Pulmonary artery endothelial cell (primary cell): ENCODE results near the gene ZNF653. TPM values are rescaled to one million over a fixed set of nuclear protein-coding genes. Genes with fewer than 3 reads are reported as not detected.
A peak's percentile ranks its signal among the peaks of the same experiment; 100 is the strongest.
"Not testable (repeated sequence)": the region's sequence is repeated elsewhere in the genome, so short reads cannot be mapped to it uniquely, and the experiment has no call there.

Experiments used
- DNase-seq: peaks from one replicate; pipeline ENCODE4 v3.0.0-alpha.2; 2011; ENCODE audit warnings: low read depth, low spot score
- total RNA-seq: library from RNA; depleted of rRNA; stranded (reverse); fragments of >200 nt; gene quantifications from 2 replicates; pipeline ENCODE4 v1.2.3, GENCODE V29; 2014

The ZNF653 gene
- total RNA-seq, 1 donor from 2014 or later, result 5.5 TPM

- DNase-seq, result no peak
Measured at GRCh38 chr19:11456659-11457058, 49.0 kb downstream of the ZNF653 start.

DNA sequence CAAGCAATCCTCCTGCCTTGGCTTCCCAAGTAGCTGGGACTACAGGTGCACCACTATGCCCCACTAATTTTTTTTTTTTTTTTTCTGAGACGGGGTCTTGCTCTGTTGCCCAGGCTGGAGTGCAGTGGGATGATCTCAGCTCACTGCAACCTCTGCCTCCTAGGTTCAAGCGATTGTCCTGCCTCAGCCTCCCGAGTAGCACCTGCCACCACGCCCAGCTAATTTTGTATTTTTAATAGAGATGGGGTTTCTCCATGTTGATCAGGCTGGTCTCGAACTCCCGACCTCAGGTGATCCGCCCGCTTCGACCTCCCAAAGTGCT, 50.4 kb downstream of the ZNF653 start:
- not testable (repeated sequence) for DNase-seq

DNA sequence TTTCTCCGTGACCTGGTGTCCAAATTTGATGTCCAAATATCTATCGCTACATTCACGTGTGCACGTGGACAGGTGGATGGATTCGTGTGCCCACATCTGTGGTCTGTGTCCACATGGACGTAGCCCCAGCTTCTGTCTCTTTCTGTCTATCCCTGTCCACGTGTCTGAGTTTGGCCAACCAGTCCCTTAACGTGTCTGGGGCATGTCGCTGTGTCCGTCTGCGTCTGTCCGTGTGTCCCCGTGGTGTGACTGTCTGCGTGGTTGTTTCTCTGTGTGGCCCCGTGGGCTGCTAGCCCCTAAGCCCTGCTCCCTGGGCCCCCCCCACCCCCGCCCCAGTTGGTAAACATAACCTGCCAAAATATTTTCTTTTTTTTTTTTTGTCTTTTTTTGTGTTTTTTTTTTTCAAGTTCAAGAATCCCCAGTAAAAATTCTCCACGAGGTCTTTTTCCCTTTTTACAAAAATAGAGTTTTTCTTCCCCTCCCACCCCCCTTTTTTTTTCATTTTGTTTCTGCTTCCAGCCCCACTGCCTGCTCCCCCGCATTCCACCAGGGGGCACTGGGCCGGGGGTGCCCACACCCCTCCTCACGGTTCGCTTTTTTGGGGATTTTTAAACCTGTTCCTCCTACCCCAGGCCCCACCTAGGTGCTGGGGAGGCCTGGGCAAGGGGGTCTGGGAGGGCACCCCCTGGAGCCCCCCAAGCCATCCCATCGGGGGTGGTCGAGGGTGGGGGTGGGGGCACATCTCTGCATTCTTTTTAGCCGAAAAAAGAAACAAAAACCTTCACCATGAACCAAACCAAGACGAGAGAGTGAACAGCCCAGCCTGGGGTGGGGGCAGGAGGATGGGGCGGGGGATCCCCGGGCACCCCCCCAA, 51.9 kb downstream of the ZNF653 start:
- DNase-seq, result no peak

DNA sequence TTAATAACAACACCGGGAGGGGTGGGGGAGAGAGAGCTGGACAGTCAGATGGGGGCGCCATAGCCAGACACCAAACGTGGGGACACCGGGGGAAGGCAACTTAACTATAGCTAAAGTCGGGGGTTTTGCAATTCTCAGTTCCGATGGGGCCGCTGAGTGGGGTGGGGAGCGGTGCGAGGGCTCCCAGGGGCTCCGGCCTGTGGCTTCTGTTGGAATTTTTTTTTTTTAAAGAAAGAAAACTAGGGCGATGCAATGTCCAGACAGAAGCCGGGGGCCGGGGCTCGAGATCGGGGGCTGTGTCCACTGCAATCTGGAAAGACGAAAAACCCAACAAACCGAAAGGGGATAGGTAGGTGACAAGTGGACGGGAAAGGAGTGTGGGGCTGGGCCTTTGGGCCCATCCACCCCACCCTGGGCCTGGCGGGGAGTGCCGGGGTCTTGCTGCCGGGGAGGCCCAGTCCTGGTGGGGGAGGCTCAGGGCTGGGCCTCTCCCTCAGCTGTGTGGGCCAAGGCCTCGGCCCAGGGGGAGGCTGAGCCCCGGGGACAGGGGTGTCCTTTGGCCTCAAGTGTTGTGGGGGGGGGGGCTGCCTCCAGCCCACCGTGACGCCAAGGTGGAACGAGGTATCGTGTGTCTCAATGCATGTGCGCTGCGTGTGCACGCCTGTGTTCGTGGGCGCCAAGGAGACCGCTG, 52.9 kb downstream of the ZNF653 start:
- DNase-seq, result no peak

- DNase-seq, result no peak
Measured at GRCh38 chr19:11451871-11452619, 53.6 kb downstream of the ZNF653 start.

- no peak for DNase-seq
Measured at GRCh38 chr19:11451327-11451870, 54.2 kb downstream of the ZNF653 start.

DNA sequence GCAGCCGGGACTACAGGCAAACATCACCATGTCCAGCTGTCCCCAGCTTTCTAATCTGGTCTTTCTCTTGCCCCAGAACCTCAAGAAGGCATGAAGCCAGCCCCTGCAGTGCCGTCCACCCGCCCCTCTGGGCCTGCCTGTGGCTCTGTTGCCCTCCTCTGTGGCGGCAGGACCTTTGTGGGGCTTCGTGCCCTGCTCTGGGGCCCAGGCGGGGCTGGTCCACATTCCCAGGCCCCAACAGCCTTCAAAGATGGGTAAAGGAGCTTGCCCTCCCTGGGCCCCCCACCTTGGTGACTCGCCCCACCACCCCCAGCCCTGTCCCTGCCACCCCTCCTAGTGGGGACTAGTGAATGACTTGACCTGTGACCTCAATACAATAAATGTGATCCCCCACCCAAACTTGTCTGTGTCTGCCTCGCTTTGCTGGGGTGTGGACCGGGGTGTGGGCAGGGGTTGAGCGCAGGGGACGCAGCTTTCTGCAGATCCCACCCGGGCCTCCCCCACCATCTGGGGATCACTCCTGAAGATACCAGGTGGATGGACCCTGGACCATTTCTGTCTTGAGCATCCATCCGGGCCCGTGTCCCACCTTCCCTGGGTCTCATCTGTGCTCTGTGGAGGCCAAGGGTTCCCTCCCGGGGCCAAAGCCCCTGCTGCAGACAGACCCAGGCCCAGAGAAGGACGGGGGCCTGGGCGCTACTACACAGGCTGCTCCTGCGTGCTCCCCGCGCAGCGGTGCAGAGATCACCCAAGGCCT, 54.9 kb downstream of the ZNF653 start:
- DNase-seq, result no peak

GRCh38 chr19:11448923-11449554, 56.6 kb downstream of the ZNF653 start:
- DNase-seq, result no peak

- no peak for DNase-seq
Measured at GRCh38 chr19:11448410-11448809, 57.2 kb downstream of the ZNF653 start.

- no peak for DNase-seq
Measured at GRCh38 chr19:11447347-11448262, 58.0 kb downstream of the ZNF653 start.

GRCh38 chr19:11446652-11447301, 58.9 kb downstream of the ZNF653 start:
- DNase-seq, result no peak

GRCh38 chr19:11446271-11446651, 59.4 kb downstream of the ZNF653 start:
- DNase-seq, result no peak

DNA sequence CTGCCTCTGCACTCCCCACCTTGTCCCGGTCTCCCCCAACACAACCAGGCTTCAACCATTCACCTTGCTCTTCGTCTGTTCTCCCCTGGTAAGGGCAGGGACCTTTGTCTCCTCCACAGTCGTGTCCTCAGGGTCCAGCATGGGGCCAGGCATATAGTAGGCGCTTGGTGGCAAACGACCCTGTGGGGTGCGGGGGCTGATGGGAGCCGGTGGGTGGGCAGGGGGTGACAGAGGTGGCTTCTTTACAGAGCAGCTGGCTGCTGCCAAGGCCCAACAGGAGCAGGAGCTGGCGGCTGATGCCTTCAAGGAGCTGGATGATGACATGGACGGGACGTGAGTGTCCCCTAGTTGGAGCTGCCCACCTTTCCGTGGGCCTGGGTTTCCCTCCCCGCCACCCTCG, 60.5 kb downstream of the ZNF653 start:
- DNase-seq, result no peak

GRCh38 chr19:11444059-11444458, 61.6 kb downstream of the ZNF653 start:
- DNase-seq, result no peak

- no peak for DNase-seq
Measured at GRCh38 chr19:11437955-11438354, 67.7 kb downstream of the ZNF653 start.

DNA sequence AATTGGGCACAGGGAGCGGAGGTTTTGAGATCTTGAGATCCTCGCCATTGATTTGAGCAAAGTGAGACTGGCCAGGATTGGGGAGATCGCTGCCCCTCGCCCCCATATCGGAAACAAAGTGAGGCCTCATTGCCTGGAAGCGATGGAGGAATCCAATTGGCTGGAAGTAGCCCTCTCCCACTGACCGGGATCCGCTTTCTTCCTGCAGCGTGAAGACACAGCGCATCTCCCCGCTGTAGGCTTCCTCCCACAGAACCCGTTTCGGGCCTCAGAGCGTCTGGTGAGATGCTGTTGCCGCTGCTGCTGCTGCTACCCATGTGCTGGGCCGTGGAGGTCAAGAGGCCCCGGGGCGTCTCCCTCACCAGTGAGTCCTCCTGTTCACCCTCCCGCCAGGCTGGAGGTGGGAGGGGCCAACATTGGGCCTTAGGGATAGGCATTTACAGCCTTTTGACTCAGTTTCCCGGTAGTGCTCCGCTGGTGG, 69.8 kb downstream of the ZNF653 start:
- DNase-seq, result no peak

DNA sequence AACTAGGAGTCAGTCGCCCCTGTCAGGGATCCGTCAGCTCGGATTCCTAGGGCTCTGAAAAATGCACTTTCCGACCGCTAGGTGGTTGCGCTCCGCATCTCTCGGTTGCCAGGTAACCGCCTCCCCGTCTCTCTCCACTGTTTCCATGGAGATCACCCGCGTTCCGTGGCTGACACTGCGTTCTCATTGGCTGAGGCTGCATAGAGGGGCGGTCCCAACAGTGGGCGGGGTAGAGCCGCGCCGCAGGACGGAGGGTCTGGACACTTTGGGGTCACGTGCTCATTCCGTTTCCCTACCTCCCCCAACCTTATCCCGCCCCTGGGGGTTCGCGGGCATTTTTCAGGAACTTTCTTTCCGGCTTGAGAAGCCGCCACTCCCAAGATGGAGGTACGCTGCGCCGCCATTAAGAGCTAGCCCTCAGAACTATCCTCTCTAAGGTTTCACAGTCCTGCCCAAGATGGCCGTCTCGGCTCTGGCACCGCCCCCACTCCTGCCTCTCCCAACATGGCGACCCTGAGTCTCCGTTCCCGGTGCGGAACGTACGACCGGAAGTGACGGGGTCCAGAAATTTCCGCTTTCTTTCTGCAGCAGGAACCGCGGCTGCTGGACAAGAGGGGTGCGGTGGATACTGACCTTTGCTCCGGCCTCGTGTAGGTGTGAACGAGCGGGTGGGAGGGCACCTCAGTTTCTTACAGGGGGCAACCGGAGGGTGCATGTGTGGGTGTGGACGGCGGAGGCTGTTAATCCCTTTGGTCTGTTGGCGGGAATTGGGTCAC, 70.4 kb downstream of the ZNF653 start, which contains the start of the genes ODAD3 and PRKCSH:
Gene ODAD3, minus strand, starts transcription at position 65 of the 776 bp plus-strand sequence. CDS start 105 bp downstream, outside the sequence.
Gene PRKCSH, plus strand, starts transcription at position 579 of the 776 bp plus-strand sequence. CDS start 483 bp downstream, outside the sequence.
- peak; percentile 99 for DNase-seq

- DNase-seq, result no peak
Measured at GRCh38 chr19:11434703-11435056, 71.0 kb downstream of the ZNF653 start.
